Effector CD4-positive, alpha-beta T cell (primary cell): ENCODE data around the gene ZDHHC8.

Experiments used
- DNase-seq: peaks from one replicate; pipeline ENCODE4 v3.0.0-alpha.2; 2020
- total RNA-seq: gene quantifications from one replicate; lab custom pipeline; 2026; lab: John Stamatoyannopoulos, UW

Gene ZDHHC8, protein sequence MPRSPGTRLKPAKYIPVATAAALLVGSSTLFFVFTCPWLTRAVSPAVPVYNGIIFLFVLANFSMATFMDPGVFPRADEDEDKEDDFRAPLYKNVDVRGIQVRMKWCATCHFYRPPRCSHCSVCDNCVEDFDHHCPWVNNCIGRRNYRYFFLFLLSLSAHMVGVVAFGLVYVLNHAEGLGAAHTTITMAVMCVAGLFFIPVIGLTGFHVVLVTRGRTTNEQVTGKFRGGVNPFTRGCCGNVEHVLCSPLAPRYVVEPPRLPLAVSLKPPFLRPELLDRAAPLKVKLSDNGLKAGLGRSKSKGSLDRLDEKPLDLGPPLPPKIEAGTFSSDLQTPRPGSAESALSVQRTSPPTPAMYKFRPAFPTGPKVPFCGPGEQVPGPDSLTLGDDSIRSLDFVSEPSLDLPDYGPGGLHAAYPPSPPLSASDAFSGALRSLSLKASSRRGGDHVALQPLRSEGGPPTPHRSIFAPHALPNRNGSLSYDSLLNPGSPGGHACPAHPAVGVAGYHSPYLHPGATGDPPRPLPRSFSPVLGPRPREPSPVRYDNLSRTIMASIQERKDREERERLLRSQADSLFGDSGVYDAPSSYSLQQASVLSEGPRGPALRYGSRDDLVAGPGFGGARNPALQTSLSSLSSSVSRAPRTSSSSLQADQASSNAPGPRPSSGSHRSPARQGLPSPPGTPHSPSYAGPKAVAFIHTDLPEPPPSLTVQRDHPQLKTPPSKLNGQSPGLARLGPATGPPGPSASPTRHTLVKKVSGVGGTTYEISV
- 63.2 reads per million, percentile 73 among the genes with 10 or more reads in this experiment for total RNA-seq

DNA sequence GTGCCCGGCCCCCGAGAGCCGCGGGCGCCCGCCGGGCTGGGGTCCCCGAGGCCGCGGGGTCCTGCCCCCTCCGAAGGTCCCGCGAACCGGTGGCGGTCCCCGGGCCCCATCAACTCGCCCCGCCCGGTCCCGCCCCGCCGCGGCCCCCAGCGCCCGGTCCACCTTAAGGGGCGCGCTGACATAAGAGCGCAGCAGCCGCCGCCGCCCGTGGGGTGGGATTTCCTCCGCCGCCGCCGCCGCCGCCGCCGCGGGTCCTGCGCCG lies at the start of gene ZDHHC8:
Gene ZDHHC8 (plus strand): TSS at position 208 of the 262 bp plus-strand sequence. CDS start 144 bp downstream, outside the sequence.
- peak; percentile 27 for DNase-seq

- no peak for DNase-seq
Measured at GRCh38 chr22:20083157-20083890, 48.3 kb upstream of the ZDHHC8 start.

DNA sequence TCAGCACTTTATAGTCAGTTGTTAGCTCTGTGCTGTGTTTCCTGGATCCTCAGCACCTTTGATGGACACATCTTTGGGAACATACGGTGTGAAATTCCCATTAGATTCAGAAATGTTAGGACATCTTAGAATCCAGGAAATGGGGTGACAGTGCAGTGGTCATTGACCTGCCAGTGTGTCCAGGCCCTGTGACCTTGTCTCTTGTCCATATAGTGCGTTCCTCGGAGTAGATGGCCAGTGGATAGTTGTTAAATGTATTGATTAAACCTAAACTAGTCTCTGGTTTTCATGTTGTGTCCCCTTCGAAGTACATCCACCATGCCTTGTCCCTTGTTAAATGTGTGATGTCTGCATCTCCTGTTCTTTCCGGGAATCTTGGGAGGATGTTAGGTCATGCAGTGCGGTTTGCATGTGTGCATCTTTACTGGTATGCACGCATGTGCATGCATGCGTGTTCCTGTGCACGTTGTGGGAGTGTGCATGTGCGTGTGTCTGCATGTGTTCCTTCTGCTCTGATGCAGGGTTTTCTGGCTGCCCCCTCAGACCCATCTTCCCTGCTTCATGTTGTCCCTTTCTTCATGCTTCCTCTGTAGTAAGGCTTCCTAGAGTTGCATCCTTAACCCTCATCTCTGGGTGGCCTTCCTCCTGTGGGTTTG lies 47.6 kb upstream of the ZDHHC8 start:
- DNase-seq: no peak

- no peak for DNase-seq
Measured at GRCh38 chr22:20084547-20085413, 46.8 kb upstream of the ZDHHC8 start.

- DNase-seq: no peak
Measured at GRCh38 chr22:20085651-20086050, 46.0 kb upstream of the ZDHHC8 start.

DNA sequence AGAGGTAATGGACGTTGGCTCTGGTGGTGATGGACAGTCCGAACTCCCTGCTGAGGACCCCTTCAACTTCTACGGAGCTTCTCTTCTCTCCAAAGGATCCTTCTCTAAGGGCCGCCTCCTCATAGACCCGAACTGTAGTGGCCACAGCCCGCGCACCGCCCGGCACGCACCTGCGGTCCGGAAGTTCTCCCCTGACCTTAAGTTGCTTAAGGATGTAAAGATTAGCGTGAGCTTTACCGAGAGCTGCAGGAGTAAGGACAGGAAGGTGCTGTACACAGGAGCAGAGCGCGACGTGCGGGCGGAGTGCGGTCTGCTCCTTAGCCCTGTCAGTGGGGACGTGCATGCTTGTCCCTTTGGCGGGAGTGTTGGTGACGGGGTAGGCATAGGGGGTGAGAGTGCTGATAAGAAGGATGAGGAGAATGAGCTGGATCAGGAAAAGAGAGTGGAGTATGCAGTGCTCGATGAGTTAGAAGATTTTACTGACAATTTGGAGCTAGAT lies 45.5 kb upstream of the ZDHHC8 start:
- DNase-seq: no peak

DNA sequence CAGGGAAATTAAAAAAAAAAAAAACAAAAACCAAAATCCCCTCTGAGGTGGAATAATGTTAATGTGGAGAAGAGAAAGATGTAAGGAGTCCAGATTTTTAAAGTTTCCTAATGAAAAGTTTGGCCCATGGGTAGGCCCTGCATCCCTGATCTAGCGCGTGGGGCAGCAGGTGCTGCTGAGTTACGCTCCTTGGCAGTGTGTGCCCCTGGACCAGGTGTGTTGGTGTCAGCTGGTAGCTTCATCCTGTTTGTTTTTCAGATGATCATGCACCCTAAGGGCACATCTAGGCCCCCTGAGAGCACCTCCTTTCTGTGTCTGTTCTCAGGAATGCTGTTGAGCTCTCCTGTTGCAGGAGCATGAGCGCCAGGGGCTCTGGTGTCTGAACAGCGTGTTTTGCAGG lies 44.8 kb upstream of the ZDHHC8 start:
- no peak for DNase-seq

DNA sequence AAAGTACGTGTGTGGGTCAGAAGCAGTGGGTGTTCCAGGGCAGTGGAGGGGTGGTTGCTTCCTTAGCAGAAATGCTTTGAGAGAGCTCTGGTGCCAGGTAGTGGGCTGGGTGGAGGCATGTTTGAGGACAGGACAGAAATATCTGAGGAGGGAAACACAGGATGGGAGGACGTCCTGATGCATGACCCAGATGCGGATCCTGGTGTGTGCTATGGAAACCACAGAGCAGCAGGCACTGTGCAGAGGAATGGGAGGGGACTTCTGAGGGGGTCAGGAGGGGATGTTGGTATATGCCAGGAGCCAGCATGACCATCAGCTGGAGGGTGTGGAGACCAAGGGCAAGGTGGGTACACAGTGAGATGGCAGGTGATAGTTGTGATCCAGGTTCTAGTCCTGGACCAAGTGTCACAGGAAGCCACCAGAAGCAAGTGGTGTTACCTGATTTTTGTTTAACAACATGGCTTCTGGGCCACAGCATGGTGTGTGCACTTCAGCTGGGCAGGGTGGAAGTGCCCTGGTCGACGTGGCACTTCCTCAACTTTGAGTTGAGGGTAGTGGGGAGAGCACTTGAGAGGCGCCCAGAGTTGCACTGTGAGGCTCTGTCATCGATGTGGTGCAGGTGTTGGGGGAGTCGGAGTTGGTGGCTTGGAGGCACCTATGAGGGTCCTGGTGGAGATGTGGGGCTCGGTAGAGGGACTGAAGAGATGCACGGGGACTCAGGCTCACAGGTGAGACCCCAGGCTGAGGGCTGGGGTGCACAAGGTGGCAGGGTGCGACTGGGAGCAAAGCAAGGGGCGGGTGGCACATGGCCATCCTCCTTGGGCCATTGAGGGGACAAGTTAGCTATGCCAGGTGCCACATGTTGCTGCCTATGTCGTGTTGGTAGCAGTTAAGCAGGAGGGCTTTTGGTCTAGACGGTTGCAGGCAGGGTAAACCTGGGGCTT lies 44.0 kb upstream of the ZDHHC8 start:
- DNase-seq: no peak

DNA sequence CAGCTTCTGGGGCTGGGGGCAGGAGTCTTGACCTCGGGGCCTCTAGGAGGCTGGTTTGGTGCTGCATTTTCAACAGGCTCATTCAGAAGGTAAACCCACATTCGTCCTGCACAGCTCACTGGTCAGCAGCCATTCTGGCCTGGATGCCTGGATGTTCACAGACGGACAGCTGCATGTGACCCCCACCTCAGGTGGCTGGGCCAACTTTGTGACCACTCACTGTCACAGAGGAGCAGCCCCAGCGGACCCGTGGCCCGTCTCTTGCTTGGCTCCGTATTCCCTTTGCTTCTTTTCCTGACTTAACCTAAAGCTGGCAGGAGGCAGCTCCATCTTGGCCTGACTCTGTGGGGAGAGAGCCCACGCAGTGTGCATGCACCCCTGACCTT lies 43.3 kb upstream of the ZDHHC8 start:
- DNase-seq: no peak

DNA sequence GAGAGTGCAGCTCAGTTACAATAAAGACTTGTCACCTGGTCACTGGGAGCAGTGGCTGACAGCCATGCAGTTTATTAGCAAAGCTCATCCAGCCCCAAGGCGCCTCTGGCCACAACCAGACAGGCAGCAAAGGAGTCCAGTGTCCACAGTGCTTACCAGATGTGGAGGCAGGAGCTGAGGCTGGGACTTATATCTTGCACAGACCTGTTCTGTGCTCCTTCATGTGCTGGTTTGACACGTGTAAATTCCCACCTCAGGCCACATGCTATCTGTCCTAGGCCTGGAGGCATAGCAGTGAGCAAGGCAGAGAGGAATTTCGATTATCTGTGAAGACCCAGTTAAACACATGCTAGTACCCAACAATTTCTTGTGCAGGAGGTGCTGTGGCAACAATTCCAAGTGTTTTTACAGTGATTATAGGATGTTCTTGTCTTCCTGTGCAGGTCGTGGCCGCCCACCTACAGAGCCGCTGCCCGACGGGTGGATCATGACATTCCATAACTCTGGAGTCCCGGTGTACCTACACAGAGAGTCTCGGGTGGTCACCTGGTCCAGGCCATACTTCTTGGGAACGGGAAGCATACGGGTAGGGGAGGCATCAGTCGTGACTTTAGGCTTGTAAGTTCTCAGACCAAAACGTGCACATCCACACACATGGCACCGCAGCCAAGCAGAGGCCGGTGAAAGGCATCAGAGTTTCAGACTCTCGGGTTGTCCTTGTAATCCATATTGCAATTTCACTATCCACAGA lies 42.2 kb upstream of the ZDHHC8 start:
- no peak for DNase-seq

DNA sequence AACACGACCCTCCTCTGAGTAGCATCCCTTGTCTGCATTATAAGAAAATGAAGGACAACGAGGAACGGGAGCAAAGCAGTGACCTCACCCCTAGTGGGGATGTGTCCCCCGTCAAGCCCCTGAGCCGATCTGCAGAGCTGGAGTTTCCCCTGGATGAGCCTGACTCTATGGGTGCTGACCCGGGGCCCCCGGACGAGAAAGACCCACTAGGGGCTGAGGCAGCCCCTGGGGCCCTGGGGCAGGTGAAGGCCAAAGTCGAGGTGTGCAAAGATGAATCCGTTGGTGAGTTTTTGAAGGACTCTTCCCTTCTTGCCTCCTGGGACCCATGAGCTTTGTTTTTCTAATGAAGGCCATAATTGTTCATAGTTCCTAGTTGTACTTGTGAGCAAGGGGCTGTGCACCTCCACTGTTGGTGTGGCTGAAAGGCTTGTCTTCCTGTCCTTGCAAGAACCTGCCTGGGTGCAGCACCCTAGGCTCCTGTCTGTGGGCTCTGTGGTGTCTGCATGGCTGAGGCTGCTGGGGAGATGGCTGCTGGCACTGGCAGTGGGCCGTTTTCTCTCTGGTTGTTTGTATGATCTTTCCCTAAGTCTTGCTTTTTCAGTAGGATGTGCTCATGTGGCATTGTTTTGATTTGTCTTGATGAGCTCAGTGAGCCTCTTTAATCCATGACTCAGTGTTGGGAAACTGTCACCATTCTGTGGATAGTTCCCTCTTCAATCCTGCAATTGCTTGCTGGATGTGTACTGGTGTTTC lies 41.5 kb upstream of the ZDHHC8 start:
- DNase-seq: no peak

DNA sequence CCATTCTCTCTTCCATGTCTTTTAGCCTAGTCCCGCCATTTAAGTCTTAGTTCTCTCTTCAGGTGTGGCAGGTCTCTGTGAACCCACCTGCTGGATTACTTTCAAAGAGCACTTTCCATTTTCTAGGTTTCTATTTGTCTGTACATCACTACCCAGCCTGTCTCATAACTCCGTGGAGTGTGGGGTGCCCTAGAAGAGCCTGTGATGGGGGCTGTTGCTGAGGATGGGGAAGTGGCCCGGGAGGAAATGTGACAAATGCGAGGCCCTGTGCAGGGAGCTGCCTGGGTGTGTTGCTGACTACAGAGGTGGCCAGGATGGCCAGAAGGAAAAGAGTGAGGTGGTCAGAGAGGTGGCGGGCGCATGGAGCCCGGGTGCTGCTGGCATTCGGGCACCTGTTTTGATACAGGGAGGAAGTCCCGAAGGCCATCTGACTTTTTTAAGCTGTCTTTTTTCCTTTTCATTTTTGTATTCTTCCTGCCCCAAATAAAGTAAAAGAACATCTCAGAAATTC lies 40.8 kb upstream of the ZDHHC8 start:
- no peak for DNase-seq

DNA sequence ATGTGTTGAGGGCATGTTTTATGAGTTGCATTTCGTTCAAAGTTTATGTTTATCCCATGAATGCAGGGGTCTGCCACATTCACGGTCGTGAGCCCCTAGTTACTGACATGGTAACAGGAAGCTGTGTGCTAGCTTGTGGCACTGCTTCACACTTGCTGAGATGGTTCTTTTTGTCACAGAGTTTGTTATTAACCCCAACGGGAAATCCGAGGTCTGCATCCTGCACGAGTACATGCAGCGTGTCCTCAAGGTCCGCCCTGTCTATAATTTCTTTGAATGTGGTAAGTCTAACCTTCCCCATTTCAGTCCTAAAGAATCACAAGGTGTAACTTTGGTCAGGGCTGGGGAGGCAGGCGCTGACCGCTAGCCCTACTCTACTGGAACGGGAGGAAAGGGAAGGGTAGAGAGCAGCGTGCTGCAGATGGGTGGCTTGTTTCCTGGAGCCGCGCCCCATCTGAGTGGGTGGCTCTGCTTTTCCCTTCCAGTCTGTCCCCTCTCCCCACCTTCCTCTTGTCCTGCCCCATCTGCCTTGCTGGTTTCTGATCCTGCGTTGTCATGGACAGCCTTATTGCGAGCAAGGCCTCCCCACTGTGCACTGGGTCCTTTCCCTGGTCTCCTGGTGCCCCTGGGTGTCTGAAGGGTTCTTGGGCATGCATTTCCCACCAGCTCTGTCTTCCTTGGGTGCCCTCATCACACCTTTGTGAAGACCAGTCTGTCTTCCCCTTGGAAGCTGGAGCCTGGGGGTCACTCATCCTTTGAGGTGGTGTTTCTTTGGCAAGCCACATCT lies 39.7 kb upstream of the ZDHHC8 start:
- no peak for DNase-seq

GRCh38 chr22:20092477-20092854 lies 39.1 kb upstream of the ZDHHC8 start:
- no peak for DNase-seq

DNA sequence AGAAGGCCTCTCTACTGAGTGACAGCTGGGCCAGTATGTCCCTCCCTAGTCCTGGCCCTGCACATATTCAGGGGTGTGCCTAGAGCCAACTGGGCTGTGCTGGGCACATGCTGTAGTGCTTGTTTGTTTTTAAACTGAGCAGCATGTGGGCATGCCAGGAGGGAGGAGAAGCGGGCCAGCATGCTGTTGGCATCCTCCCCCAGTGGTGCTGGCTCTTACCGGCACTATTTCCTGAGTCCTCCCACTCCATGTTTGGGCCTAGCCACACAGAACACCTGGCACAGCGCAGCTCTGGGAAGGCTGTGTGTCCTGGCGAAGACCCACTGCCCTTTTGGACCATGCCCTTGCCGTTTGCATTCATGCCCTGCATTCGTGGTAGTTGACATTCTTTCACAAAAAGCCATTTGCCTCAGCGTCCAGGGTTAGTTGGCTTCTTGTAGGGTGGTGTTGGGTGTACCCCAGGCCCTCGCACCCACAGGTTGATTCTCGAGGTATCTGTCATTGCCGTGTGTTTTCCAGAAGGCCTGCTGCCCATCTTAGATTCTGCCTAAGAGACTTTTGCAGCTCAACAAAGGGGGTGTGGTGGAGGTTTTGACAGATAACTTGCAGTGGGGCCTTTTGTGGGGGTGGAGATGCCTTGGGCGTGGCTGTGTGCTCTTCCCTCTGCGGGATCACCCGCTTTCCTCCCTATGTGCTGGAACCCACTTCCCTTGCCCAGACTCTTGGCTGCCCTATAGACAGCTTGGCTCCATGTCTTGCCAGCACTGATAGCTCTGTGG lies 38.0 kb upstream of the ZDHHC8 start:
- DNase-seq: no peak

- no peak for DNase-seq
Measured at GRCh38 chr22:20094197-20094807, 37.3 kb upstream of the ZDHHC8 start.

- DNase-seq: no peak
Measured at GRCh38 chr22:20095521-20095920, 36.1 kb upstream of the ZDHHC8 start.
